SK-N-SH (cell line): ENCODE results near the gene TXNL4B.

Experiments
- EZH2phosphoT487 ChIP-seq: fragments of 200-600 bp; sonication (generic); IDR thresholded peaks from 2 replicates; pipeline ENCODE4 v1.6.1; 2017; ENCODE audit warnings: low read depth, mixed run types, mild to moderate bottlenecking, antibody characterized with exemption, moderate library complexity, borderline replicate concordance
- GABPA ChIP-seq: IDR thresholded peaks from 2 replicates; pipeline ENCODE4 v1.4.0; 2012; ENCODE audit warnings: low read depth, mild to moderate bottlenecking
- GATA2 ChIP-seq: sonication (generic); formaldehyde crosslinking; IDR thresholded peaks from 2 replicates; pipeline ENCODE4 v1.5.0; 2020; ENCODE audit warnings: mild to moderate bottlenecking, missing genetic modification reagents
- POLR2AphosphoS5 ChIP-seq: IDR thresholded peaks from 2 replicates; pipeline ENCODE4 v1.6.1; 2012; ENCODE audit warnings: low read depth, low read length
- RAD21 ChIP-seq: IDR thresholded peaks from 2 replicates; pipeline ENCODE4 v1.6.1; 2012; ENCODE audit warnings: mild to moderate bottlenecking, low read length
- RFX5 ChIP-seq: IDR thresholded peaks from 2 replicates; pipeline ENCODE4 v1.6.1; 2012; ENCODE audit warnings: mild to moderate bottlenecking, improper control_type of control experiment, low read length
- SIN3A ChIP-seq: IDR thresholded peaks from 2 replicates; pipeline ENCODE4 v1.6.1; 2012; ENCODE audit warnings: low read depth, mild to moderate bottlenecking, low read length, moderate library complexity, borderline replicate concordance
- TAF1 ChIP-seq: IDR thresholded peaks from 2 replicates; pipeline ENCODE4 v1.6.1; 2012; ENCODE audit warnings: low read depth, mild to moderate bottlenecking, low read length, moderate library complexity, borderline replicate concordance
- YY1 ChIP-seq: IDR thresholded peaks from 2 replicates; pipeline ENCODE4 v1.4.0; 2012; ENCODE audit warnings: low read depth, mild to moderate bottlenecking
- TF ChIP-seq, protein P1 (sequence below): fragments of 200-600 bp; sonication (generic); IDR thresholded peaks from 2 replicates; pipeline ENCODE4 v1.6.1; 2017; ENCODE audit warnings: antibody characterized with exemption, mild to moderate bottlenecking, moderate library complexity
- TF ChIP-seq, protein P2 (sequence below): IDR thresholded peaks from 2 replicates; pipeline ENCODE4 v1.6.1; 2012; ENCODE audit warnings: mild to moderate bottlenecking, low read depth, low read length, moderate library complexity
- TF ChIP-seq, protein P3 (sequence below): IDR thresholded peaks from 2 replicates; pipeline ENCODE4 v1.4.0; 2012; ENCODE audit warnings: low read depth, borderline replicate concordance
- TF ChIP-seq, protein P4 (sequence below): IDR thresholded peaks from 2 replicates; pipeline ENCODE4 v1.4.0; 2012; ENCODE audit warnings: low read depth, borderline replicate concordance

DNA sequence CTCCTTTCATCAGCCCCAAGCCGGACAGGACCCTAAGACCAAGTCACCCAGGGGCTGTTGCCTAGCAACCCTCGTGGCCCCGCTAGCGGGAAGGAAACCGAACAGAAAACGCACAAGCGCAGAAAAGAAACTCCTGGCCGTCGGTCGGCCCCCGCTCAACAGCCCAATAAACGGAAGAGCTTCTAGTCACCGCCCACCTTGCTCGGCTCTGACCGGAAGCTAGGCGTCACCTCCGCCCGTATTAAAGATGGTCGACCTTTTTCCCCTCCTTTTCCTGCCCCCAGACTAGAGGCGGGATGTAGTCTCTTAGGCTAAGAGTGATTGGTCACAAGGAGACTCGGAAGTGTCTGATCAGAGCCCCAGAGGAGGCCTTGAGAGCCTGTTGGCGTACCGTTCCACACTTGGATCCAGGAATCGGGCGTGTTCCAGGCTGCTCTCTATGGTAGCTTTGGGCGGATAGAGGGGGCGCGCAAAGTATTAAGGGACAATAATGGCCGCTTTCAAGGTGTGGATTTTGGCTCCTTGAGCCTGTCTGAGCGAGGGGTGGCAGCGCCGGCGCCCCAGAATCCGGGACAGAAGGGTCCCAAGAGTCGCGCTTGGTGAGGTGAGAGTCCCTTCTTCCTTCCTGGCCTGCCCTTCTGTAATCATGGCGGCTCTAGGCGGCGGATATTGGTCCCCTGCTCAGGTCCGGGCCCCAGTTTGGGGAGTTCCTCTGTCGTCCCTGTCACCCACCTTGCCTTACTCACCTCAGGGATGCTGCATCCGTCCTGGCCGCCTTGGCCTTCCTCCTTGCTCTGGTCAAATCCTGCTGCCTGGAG lies at the start of gene TXNL4B, which contains the start of gene DHX38:
- TF ChIP-seq RAD21, result no peak
- TF ChIP-seq GABPA, result peak; percentile 93
- no peak for TF ChIP-seq EZH2phosphoT487
- 0 out of 2 replicates have a peak, but pooled peaks have one; percentile 52 for TF ChIP-seq RFX5
- TF ChIP-seq, protein P1, sequence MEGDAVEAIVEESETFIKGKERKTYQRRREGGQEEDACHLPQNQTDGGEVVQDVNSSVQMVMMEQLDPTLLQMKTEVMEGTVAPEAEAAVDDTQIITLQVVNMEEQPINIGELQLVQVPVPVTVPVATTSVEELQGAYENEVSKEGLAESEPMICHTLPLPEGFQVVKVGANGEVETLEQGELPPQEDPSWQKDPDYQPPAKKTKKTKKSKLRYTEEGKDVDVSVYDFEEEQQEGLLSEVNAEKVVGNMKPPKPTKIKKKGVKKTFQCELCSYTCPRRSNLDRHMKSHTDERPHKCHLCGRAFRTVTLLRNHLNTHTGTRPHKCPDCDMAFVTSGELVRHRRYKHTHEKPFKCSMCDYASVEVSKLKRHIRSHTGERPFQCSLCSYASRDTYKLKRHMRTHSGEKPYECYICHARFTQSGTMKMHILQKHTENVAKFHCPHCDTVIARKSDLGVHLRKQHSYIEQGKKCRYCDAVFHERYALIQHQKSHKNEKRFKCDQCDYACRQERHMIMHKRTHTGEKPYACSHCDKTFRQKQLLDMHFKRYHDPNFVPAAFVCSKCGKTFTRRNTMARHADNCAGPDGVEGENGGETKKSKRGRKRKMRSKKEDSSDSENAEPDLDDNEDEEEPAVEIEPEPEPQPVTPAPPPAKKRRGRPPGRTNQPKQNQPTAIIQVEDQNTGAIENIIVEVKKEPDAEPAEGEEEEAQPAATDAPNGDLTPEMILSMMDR, result no peak
- TF ChIP-seq, protein P2, sequence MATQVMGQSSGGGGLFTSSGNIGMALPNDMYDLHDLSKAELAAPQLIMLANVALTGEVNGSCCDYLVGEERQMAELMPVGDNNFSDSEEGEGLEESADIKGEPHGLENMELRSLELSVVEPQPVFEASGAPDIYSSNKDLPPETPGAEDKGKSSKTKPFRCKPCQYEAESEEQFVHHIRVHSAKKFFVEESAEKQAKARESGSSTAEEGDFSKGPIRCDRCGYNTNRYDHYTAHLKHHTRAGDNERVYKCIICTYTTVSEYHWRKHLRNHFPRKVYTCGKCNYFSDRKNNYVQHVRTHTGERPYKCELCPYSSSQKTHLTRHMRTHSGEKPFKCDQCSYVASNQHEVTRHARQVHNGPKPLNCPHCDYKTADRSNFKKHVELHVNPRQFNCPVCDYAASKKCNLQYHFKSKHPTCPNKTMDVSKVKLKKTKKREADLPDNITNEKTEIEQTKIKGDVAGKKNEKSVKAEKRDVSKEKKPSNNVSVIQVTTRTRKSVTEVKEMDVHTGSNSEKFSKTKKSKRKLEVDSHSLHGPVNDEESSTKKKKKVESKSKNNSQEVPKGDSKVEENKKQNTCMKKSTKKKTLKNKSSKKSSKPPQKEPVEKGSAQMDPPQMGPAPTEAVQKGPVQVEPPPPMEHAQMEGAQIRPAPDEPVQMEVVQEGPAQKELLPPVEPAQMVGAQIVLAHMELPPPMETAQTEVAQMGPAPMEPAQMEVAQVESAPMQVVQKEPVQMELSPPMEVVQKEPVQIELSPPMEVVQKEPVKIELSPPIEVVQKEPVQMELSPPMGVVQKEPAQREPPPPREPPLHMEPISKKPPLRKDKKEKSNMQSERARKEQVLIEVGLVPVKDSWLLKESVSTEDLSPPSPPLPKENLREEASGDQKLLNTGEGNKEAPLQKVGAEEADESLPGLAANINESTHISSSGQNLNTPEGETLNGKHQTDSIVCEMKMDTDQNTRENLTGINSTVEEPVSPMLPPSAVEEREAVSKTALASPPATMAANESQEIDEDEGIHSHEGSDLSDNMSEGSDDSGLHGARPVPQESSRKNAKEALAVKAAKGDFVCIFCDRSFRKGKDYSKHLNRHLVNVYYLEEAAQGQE, result no peak
- TF ChIP-seq POLR2AphosphoS5, result peak; percentile 58
- TF ChIP-seq SIN3A, result peak; percentile 53; the same call in 1 of the 2 replicates
- TF ChIP-seq, protein P3, sequence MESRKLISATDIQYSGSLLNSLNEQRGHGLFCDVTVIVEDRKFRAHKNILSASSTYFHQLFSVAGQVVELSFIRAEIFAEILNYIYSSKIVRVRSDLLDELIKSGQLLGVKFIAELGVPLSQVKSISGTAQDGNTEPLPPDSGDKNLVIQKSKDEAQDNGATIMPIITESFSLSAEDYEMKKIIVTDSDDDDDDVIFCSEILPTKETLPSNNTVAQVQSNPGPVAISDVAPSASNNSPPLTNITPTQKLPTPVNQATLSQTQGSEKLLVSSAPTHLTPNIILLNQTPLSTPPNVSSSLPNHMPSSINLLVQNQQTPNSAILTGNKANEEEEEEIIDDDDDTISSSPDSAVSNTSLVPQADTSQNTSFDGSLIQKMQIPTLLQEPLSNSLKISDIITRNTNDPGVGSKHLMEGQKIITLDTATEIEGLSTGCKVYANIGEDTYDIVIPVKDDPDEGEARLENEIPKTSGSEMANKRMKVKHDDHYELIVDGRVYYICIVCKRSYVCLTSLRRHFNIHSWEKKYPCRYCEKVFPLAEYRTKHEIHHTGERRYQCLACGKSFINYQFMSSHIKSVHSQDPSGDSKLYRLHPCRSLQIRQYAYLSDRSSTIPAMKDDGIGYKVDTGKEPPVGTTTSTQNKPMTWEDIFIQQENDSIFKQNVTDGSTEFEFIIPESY, result no peak
- TF ChIP-seq GATA2 (CRISPR knock-in tag), result no peak
- TF ChIP-seq, protein P4, sequence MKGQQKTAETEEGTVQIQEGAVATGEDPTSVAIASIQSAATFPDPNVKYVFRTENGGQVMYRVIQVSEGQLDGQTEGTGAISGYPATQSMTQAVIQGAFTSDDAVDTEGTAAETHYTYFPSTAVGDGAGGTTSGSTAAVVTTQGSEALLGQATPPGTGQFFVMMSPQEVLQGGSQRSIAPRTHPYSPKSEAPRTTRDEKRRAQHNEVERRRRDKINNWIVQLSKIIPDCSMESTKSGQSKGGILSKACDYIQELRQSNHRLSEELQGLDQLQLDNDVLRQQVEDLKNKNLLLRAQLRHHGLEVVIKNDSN, result no peak
- TF ChIP-seq YY1, result peak; percentile 98
- TF ChIP-seq TAF1, result peak; percentile 82
